ENCODE measurements around the gene PRRX2.

The PRRX2 gene

GRCh38 chr9:129682381-129682780, 16.9 kb downstream of the PRRX2 start:
- no peak for DNase-seq

- no peak for DNase-seq
Observed at GRCh38 chr9:129685220-129685932, 19.9 kb downstream of the PRRX2 start.

- DNase-seq, result no peak
Observed at GRCh38 chr9:129685933-129686259, 20.4 kb downstream of the PRRX2 start.

GRCh38 chr9:129686736-129687135, 21.3 kb downstream of the PRRX2 start:
- no peak for DNase-seq

- DNase-seq, result no peak
Observed at GRCh38 chr9:129687391-129687790, 21.9 kb downstream of the PRRX2 start.

- DNase-seq, result no peak
Observed at GRCh38 chr9:129688285-129689043, 23.0 kb downstream of the PRRX2 start.

- DNase-seq, result no peak
Observed at GRCh38 chr9:129692534-129692933, 27.1 kb downstream of the PRRX2 start.

- no peak for DNase-seq
Observed at GRCh38 chr9:129693741-129694140, 28.3 kb downstream of the PRRX2 start.

GRCh38 chr9:129694243-129694646, 28.8 kb downstream of the PRRX2 start:
- DNase-seq, result no peak

- DNase-seq, result no peak
Observed at GRCh38 chr9:129695870-129696269, 30.4 kb downstream of the PRRX2 start.

- peak; percentile 13 for DNase-seq
Observed at GRCh38 chr9:129696944-129697655, 31.7 kb downstream of the PRRX2 start.

- DNase-seq, result no peak
Observed at GRCh38 chr9:129697656-129698253, 32.3 kb downstream of the PRRX2 start.

- DNase-seq, result no peak
Observed at GRCh38 chr9:129698254-129698757, 32.9 kb downstream of the PRRX2 start.

GRCh38 chr9:129701054-129701453, 35.6 kb downstream of the PRRX2 start:
- no peak for DNase-seq

GRCh38 chr9:129701549-129701948, 36.1 kb downstream of the PRRX2 start:
- no peak for DNase-seq

- no peak for DNase-seq
Observed at GRCh38 chr9:129702589-129703520, 37.4 kb downstream of the PRRX2 start.

GRCh38 chr9:129703667-129704355, 38.4 kb downstream of the PRRX2 start:
- no peak for DNase-seq

- no peak for DNase-seq
Observed at GRCh38 chr9:129704807-129705206, 39.4 kb downstream of the PRRX2 start.

- DNase-seq, result no peak
Observed at GRCh38 chr9:129708793-129709192, 43.3 kb downstream of the PRRX2 start.

- DNase-seq, result no peak
Observed at GRCh38 chr9:129709438-129710168, 44.2 kb downstream of the PRRX2 start.

GRCh38 chr9:129710169-129710453, 44.7 kb downstream of the PRRX2 start:
- no peak for DNase-seq
